HK-2 (cell line): ENCODE measurements around the gene OPN1SW.

Experiments
- DNase-seq: peaks from one replicate; pipeline ENCODE4 v3.0.0-alpha.2; 2018; ENCODE audit not compliant: unreplicated experiment

Gene OPN1SW

GRCh38 chr7:128757203-128757602 is 18.4 kb downstream of the OPN1SW start:
- DNase-seq: no peak

GRCh38 chr7:128755819-128756476 is 19.6 kb downstream of the OPN1SW start:
- DNase-seq: no peak

GRCh38 chr7:128755075-128755818 is 20.3 kb downstream of the OPN1SW start:
- no peak for DNase-seq

GRCh38 chr7:128752251-128752650 is 23.3 kb downstream of the OPN1SW start:
- no peak for DNase-seq

GRCh38 chr7:128747327-128748079 is 28.1 kb downstream of the OPN1SW start:
- DNase-seq: no peak

- DNase-seq: no peak
Measured at GRCh38 chr7:128745706-128746105, 29.9 kb downstream of the OPN1SW start.

GRCh38 chr7:128744366-128744905 is 31.2 kb downstream of the OPN1SW start:
- DNase-seq: no peak

- DNase-seq: no peak
Measured at GRCh38 chr7:128743112-128743772, 32.4 kb downstream of the OPN1SW start.

GRCh38 chr7:128742206-128742605 is 33.4 kb downstream of the OPN1SW start:
- no peak for DNase-seq

GRCh38 chr7:128741491-128741890 is 34.1 kb downstream of the OPN1SW start:
- DNase-seq: no peak

GRCh38 chr7:128740996-128741395 is 34.6 kb downstream of the OPN1SW start:
- DNase-seq: no peak

GRCh38 chr7:128739990-128740682 is 35.5 kb downstream of the OPN1SW start:
- DNase-seq: no peak

GRCh38 chr7:128739048-128739962 is 36.3 kb downstream of the OPN1SW start, which contains the start of gene CALU:
TSS of gene CALU (plus strand) at chr7:128739359. CDS start at chr7:128748584, 9,225 bp downstream.
- peak; percentile 98 for DNase-seq

GRCh38 chr7:128738570-128739047 is 37.0 kb downstream of the OPN1SW start:
- no peak for DNase-seq

GRCh38 chr7:128737867-128738385 is 37.7 kb downstream of the OPN1SW start:
- peak; percentile 21 for DNase-seq

GRCh38 chr7:128737441-128737840 is 38.2 kb downstream of the OPN1SW start:
- DNase-seq: no peak

- no peak for DNase-seq
Measured at GRCh38 chr7:128735436-128735835, 40.2 kb downstream of the OPN1SW start.

- DNase-seq: no peak
Measured at GRCh38 chr7:128734890-128735289, 40.7 kb downstream of the OPN1SW start.

GRCh38 chr7:128733278-128733645 is 42.3 kb downstream of the OPN1SW start:
- DNase-seq: no peak
